Pancreas (tissue), 10 donors: ENCODE results near the gene AMMECR1L. TPM values are rescaled to one million over a fixed set of nuclear protein-coding genes. Genes with fewer than 3 reads are reported as not detected.

Source experiments
- ATAC-seq, 4 donors: fragments of 200-7000 bp; cut with Tn5 transposase; one replicate each; pipeline versions ENCODE4 v1.8.0 to v1.9.1; 2020; ENCODE audit warnings: mild to moderate bottlenecking in 4 of 4, moderate library complexity in 4 of 4
- DNase-seq, 6 donors: peaks; one replicate each; pipeline ENCODE4 v3.0.0-alpha.2; 2020
- FAIRE-seq: peaks from 2 replicates; lab custom pipeline; 2012; peaks lifted over from hg19 to GRCh38; lab: Jason Lieb, UNC
- H3K27ac ChIP-seq, 4 donors: fragments of 200-600 bp; sonication (generic); 1 replicate in 3 of 4; 2 replicates in 1 of 4; pipeline versions ENCODE4 v1.5.0 to v1.8.0; 2020
- H3K27me3 ChIP-seq, 4 donors: fragments of 200-600 bp; one replicate each; pipeline ENCODE4 v1.8.0; 2021
- H3K36me3 ChIP-seq, 3 donors: fragments of 200-600 bp; sonication (generic) in 1 of 3; one replicate each; pipeline versions ENCODE4 v1.5.0 to v1.8.0; 2020 to 2021
- H3K4me1 ChIP-seq, 3 donors: fragments of 200-600 bp; one replicate each; pipeline ENCODE4 v1.8.0; 2021
- H3K4me3 ChIP-seq, 4 donors: fragments of 200-600 bp; sonication (generic) in 2 of 4; one replicate each; pipeline versions ENCODE4 v1.5.0 to v1.8.0; 2020 to 2021
- H3K9me3 ChIP-seq, 4 donors: fragments of 200-600 bp; one replicate each; pipeline ENCODE4 v1.8.0; 2021
- CTCF ChIP-seq, 4 donors: fragments of 200-600 bp; sonication (generic) in 3 of 4; IDR thresholded peaks; one replicate each; pipeline versions ENCODE4 v1.5.0 to v1.8.0; 2021; ENCODE audit warnings: antibody characterized with exemption in 4 of 4
- WGBS, 2 donors: extraction: QIAGEN DNeasy Blood & Tissue Kit; methylation state at CpG; one replicate each; pipeline ENCODE4 v1.1.7; 2013; 5-methylcytosine and 5-hydroxymethylcytosine counted together
- intact Hi-C, 3 donors: fragments of 100-400 bp; cut with DNase I; formaldehyde crosslinking; loops; one replicate each; pipeline versions ENCODE4 v1.11.1 to v1.14.2; 2022
- polyA plus RNA-seq, 2 donors: library from polyadenylated mRNA; stranded (reverse); fragments of 200-250 nt; gene quantifications; one replicate each; pipeline ENCODE4 v1.2.3, GENCODE V29; 2013
- total RNA-seq, 6 donors: library from RNA; stranded (reverse); fragmentation: NEBNext Ultra II Directional in 4 of 6; extraction: Animal tissue kit (Norgen Biotek cat#: 25700) in 4 of 6; gene quantifications; one replicate each; pipeline versions ENCODE4 v1.2.1 to v1.2.4, GENCODE V29; 2021 to 2023
- donor health status: healthy with polysubstance abuse.
- donor health status: DM: no; HTN: no; CAD: no; lungs with moderate emphysema.
- donor health status: DM: no; HTN: no; CAD: no.
- donor health status: control.
- donor health status: control.
- donor health status: Bipolar disorder and iron deficiency.
- donor health status: DM: yes; HTN: yes; CAD: no.
- donor health status: DM: no; HTN: no; CAD: no.
- donor health status: DM: no; HTN: no; CAD: no.
- donor health status: DM: yes; HTN: yes; CAD: no.

Gene AMMECR1L
- total and polyA plus RNA-seq, 8 donors, result 5.1 to 8.9 (median 6.0) TPM

GRCh38 chr2:127844973-127845372, 40.8 kb downstream of the AMMECR1L start:
- Histone ChIP-seq H3K9me3 (no peaks in the 10 kb centered on the region), H3K4me3 (no peak overlapping the region), H3K4me1 (no peaks in the 10 kb centered on the region), H3K36me3 (peaks cover 0 to 38% (median 10%) of the 10 kb centered on the region in 3 donors), H3K27ac (no peak overlapping the region), H3K27me3 (no peaks in the 10 kb centered on the region)
- DNase-seq, result no peak
- no peak for ATAC-seq
- no peak for TF ChIP-seq CTCF (IDR thresholded peaks at IDR 0.05)
- 91 to 93% methylated on average over 4 of the region's 4 CpGs for WGBS, 2 donors
- no peak for FAIRE-seq
- intact Hi-C loops, result no loop called here

GRCh38 chr2:127843677-127844076, 42.1 kb downstream of the AMMECR1L start:
- intact Hi-C loops, result no loop called here
- Histone ChIP-seq H3K9me3 (no peaks in the 10 kb centered on the region), H3K4me1 (no peaks in the 10 kb centered on the region), H3K27me3 (no peaks in the 10 kb centered on the region), H3K27ac (no peak overlapping the region), H3K36me3 (peaks cover 0 to 30% (median 10%) of the 10 kb centered on the region in 3 donors), H3K4me3 (no peak overlapping the region)
- 96% methylated on average over 6 of the region's 6 CpGs for WGBS, 2 donors
- TF ChIP-seq CTCF (IDR thresholded peaks at IDR 0.05), result no peak
- no peak for ATAC-seq
- DNase-seq, result no peak
- FAIRE-seq, result no peak

- intact Hi-C loops, result no loop called here
- H3K9me3 ChIP-seq, result no peaks in the 10 kb centered on the region
- H3K27me3 ChIP-seq, result no peaks in the 10 kb centered on the region
- FAIRE-seq (no peak), ATAC-seq (no peak), DNase-seq (no peak)
- H3K36me3 ChIP-seq, result peaks cover 0 to 11% (median 4%) of the 10 kb centered on the region in 3 donors
- TF ChIP-seq CTCF (IDR thresholded peaks at IDR 0.05), result no peak
- H3K4me1 ChIP-seq, result no peaks in the 10 kb centered on the region
- H3K4me3 ChIP-seq, result no peak overlapping the region
- no peak overlapping the region for H3K27ac ChIP-seq
- 79 to 81% methylated on average over 20 of the region's 20 CpGs for WGBS, 2 donors
Measured at GRCh38 chr2:127841466-127842178, 44.1 kb downstream of the AMMECR1L start.

- Histone ChIP-seq H3K27me3 (no peaks in the 10 kb centered on the region), H3K36me3 (peaks cover 0 to 3% (median 0%) of the 10 kb centered on the region in 3 donors), H3K4me3 (no peak overlapping the region), H3K4me1 (no peaks in the 10 kb centered on the region), H3K9me3 (no peaks in the 10 kb centered on the region), H3K27ac (no peak overlapping the region)
- no peak for TF ChIP-seq CTCF (IDR thresholded peaks at IDR 0.05)
- DNase-seq, result no peak
- intact Hi-C loops, result no loop called here
- WGBS, 2 donors, result 89 to 90% methylated on average over 4 of the region's 4 CpGs
- no peak for ATAC-seq
- FAIRE-seq, result no peak
Measured at GRCh38 chr2:127840893-127841292, 44.9 kb downstream of the AMMECR1L start.

GRCh38 chr2:127834951-127835350, 50.8 kb downstream of the AMMECR1L start:
- no peak for TF ChIP-seq CTCF (IDR thresholded peaks at IDR 0.05)
- intact Hi-C loops, result no loop called here
- no peaks in the 10 kb centered on the region for H3K27me3 ChIP-seq
- FAIRE-seq (no peak), ATAC-seq (no peak), DNase-seq (no peak)
- no peaks in the 10 kb centered on the region for H3K36me3 ChIP-seq
- no peaks in the 10 kb centered on the region for H3K9me3 ChIP-seq
- no peak overlapping the region for H3K27ac ChIP-seq
- H3K4me3 ChIP-seq, result no peak overlapping the region
- WGBS, 2 donors, result 57 to 83% methylated on average over 3 of the region's 3 CpGs
- H3K4me1 ChIP-seq, result no peaks in the 10 kb centered on the region
